Panc1 (cell line): ENCODE results near the gene DOCK8. TPM values are rescaled to one million over a fixed set of nuclear protein-coding genes. Genes with fewer than 3 reads are reported as not detected.

Experiments
- ATAC-seq: fragments of 200-7000 bp; cut with Tn5 transposase; 2 replicates; pipeline ENCODE4 v1.9.1; 2020; ENCODE audit warnings: mild to moderate bottlenecking, moderate library complexity
- BruUV-seq: library from RNA; stranded (reverse); fragments of 400-500 nt; replicated peaks from 2 replicates; lab custom pipeline; 2021; lab: Mats Ljungman, UMichigan
- CTCF ChIA-PET: fragments of 300-600 bp; sonication (Branson Sonifier 250); formaldehyde crosslinking; loops from one replicate; lab custom pipeline; 2022; ENCODE audit warnings: antibody characterized with exemption; lab: Charles Lee
- POLR2A ChIA-PET: fragments of 300-600 bp; sonication (Branson Sonifier 250); formaldehyde crosslinking; loops from one replicate; lab custom pipeline; 2022; ENCODE audit warnings: antibody characterized with exemption; lab: Charles Lee
- DNase-seq: peaks from one replicate; pipeline ENCODE4 v3.0.0-alpha.2; 2010; ENCODE audit warnings: low read depth, low spot score
- H3K27ac ChIP-seq: 2 replicates; pipeline ENCODE4 v1.5.1; 2011; ENCODE audit warnings: mild to moderate bottlenecking, low read length, inconsistent platforms
- H3K27me3 ChIP-seq: fragments of 200-500 bp; sonication (Bioruptor generic); 2 replicates; pipeline ENCODE4 v1.6.0; 2014; ENCODE audit warnings: low read length, inconsistent platforms; ENCODE audit not compliant: control insufficient read depth, insufficient read depth
- H3K36me3 ChIP-seq: fragments of 200-500 bp; sonication (Bioruptor generic); 2 replicates; pipeline ENCODE4 v1.5.1; 2014; ENCODE audit warnings: inconsistent platforms, mild to moderate bottlenecking, low read length, moderate library complexity; ENCODE audit not compliant: control insufficient read depth, insufficient read depth
- H3K4me1 ChIP-seq: 2 replicates; pipeline ENCODE4 v1.5.1; 2011; ENCODE audit warnings: inconsistent platforms, mild to moderate bottlenecking, low read length, moderate library complexity; ENCODE audit not compliant: control insufficient read depth, insufficient read depth
- H3K4me3 ChIP-seq, 2 experiments: 2 replicates each; pipeline ENCODE4 v1.5.1; 2011 to 2012; ENCODE audit warnings: low read depth in 2 of 2, low read length in 2 of 2, mild to moderate bottlenecking in 2 of 2, inconsistent platforms in 1 of 2, moderate library complexity in 1 of 2
- H3K9me3 ChIP-seq: fragments of 200-500 bp; sonication (Bioruptor generic); 2 replicates; pipeline ENCODE4 v1.5.1; 2014; ENCODE audit warnings: low read depth, mild to moderate bottlenecking, inconsistent platforms, low read length, moderate library complexity; ENCODE audit not compliant: control insufficient read depth, insufficient read depth
- CTCF ChIP-seq: fragments of 450-650 bp; IDR thresholded peaks from 2 replicates; pipeline ENCODE4 v1.5.1; 2017; ENCODE audit warnings: mild to moderate bottlenecking
- POLR2AphosphoS5 ChIP-seq: IDR thresholded peaks from 2 replicates; pipeline ENCODE4 v1.6.1; 2012; ENCODE audit warnings: mild to moderate bottlenecking, low read depth, low read length, moderate library complexity
- SIN3A ChIP-seq: IDR thresholded peaks from 2 replicates; pipeline ENCODE4 v1.6.1; 2012; ENCODE audit warnings: low read depth, mild to moderate bottlenecking, low read length, moderate library complexity, borderline replicate concordance; ENCODE audit not compliant: insufficient read depth
- TCF7L2 ChIP-seq: IDR thresholded peaks from 2 replicates; pipeline ENCODE4 v1.6.1; 2011; ENCODE audit warnings: mild to moderate bottlenecking, low read depth, low read length, inconsistent platforms
- in situ Hi-C: cut with HindIII; loops from 2 replicates; pipeline ENCODE4 v1.10.0; 2016; ENCODE audit warnings: low sequenced_read_pairs, low pct_unique_long_range_greater_than_20kb
- intact Hi-C: fragments of 100-400 bp; cut with micrococcal nuclease; formaldehyde crosslinking; loops from one replicate; pipeline ENCODE4 v1.10.0; 2022; ENCODE audit not compliant: unreplicated experiment
- total RNA-seq: library from RNA; stranded (reverse); gene quantifications from one replicate; pipeline ENCODE4 v1.2.1, GENCODE V29; 2021; ENCODE audit not compliant: unreplicated experiment
- TF ChIP-seq, protein P1 (sequence below), 2 experiments: IDR thresholded peaks; 2 replicates each; pipeline ENCODE4 v1.6.1; 2011 to 2012; ENCODE audit warnings: low read depth in 2 of 2, control low read depth in 1 of 2, low read length in 1 of 2, mild to moderate bottlenecking in 1 of 2, moderate library complexity in 1 of 2; ENCODE audit not compliant: insufficient read depth in 1 of 2

Gene DOCK8
- total RNA-seq, 1 experiment from 2014 or later: 1.4 TPM

DNA sequence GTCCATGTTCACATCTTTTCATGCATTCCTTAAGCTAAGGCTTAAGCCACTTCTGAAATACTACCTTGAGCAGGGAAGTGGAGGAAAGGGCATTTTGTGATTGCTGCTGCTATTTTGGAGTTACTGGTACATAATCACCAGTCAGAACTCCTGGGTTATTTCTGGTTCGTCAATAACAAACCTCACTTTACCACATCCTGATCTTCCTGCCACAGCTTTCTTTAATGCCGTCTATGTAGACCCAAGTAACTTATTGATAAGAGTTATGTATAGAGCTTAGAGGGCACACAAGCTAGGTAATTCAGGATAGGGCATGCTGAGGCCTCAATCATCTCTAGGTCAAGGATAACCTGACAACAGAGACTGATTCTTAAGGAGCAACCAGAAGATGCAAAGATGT, 120.7 kb downstream of the DOCK8 start:
- TF ChIP-seq CTCF (no peak), POLR2AphosphoS5 (no peak), SIN3A (no peak), TCF7L2 (no peak)
- TF ChIP-seq, protein P1, sequence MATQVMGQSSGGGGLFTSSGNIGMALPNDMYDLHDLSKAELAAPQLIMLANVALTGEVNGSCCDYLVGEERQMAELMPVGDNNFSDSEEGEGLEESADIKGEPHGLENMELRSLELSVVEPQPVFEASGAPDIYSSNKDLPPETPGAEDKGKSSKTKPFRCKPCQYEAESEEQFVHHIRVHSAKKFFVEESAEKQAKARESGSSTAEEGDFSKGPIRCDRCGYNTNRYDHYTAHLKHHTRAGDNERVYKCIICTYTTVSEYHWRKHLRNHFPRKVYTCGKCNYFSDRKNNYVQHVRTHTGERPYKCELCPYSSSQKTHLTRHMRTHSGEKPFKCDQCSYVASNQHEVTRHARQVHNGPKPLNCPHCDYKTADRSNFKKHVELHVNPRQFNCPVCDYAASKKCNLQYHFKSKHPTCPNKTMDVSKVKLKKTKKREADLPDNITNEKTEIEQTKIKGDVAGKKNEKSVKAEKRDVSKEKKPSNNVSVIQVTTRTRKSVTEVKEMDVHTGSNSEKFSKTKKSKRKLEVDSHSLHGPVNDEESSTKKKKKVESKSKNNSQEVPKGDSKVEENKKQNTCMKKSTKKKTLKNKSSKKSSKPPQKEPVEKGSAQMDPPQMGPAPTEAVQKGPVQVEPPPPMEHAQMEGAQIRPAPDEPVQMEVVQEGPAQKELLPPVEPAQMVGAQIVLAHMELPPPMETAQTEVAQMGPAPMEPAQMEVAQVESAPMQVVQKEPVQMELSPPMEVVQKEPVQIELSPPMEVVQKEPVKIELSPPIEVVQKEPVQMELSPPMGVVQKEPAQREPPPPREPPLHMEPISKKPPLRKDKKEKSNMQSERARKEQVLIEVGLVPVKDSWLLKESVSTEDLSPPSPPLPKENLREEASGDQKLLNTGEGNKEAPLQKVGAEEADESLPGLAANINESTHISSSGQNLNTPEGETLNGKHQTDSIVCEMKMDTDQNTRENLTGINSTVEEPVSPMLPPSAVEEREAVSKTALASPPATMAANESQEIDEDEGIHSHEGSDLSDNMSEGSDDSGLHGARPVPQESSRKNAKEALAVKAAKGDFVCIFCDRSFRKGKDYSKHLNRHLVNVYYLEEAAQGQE (IDR thresholded peaks at IDR 0.05; ENCODE audit: insufficient read depth in 1 of 2, low read depth in 2 of 2, low read length in 1 of 2): no peak
- POLR2A ChIA-PET: no interaction called here
- H3K27ac ChIP-seq: no peak overlapping the region
- intact Hi-C loops (no loop called here), in situ Hi-C loops (no loop called here)
- H3K9me3 ChIP-seq: no peaks in the 10 kb centered on the region
- no TSS peak for BruUV-seq
- H3K36me3 ChIP-seq: no peaks in the 10 kb centered on the region
- H3K4me3 ChIP-seq: no peak overlapping the region
- CTCF ChIA-PET: no interaction called here
- H3K4me1 ChIP-seq: no peaks in the 10 kb centered on the region
- no peaks in the 10 kb centered on the region for H3K27me3 ChIP-seq
- DNase-seq: no peak
- no peak for ATAC-seq

GRCh38 chr9:336039-336438, 121.4 kb downstream of the DOCK8 start:
- no peaks in the 10 kb centered on the region for H3K9me3 ChIP-seq
- ChIA-PET CTCF (no interaction called here), POLR2A (no interaction called here)
- no peaks in the 10 kb centered on the region for H3K36me3 ChIP-seq
- ATAC-seq (no peak), DNase-seq (no peak)
- H3K4me3 ChIP-seq: no peak overlapping the region
- intact Hi-C loops (no loop called here), in situ Hi-C loops (no loop called here)
- TF ChIP-seq CTCF (no peak), SIN3A (no peak), TCF7L2 (no peak), POLR2AphosphoS5 (no peak)
- TF ChIP-seq, protein P1 (IDR thresholded peaks at IDR 0.05; ENCODE audit: insufficient read depth in 1 of 2, low read depth in 2 of 2, low read length in 1 of 2): no peak
- no peak overlapping the region for H3K27ac ChIP-seq
- no peaks in the 10 kb centered on the region for H3K4me1 ChIP-seq
- H3K27me3 ChIP-seq: no peaks in the 10 kb centered on the region
- BruUV-seq: no TSS peak
